ENCODE data around the gene PPP1R2. TPM values are rescaled to one million over a fixed set of nuclear protein-coding genes. Genes with fewer than 3 reads are reported as not detected.

Gene PPP1R2
- total and polyA plus RNA-seq, 2 donors (not counting 3 experiments of a cell fraction or from before 2014, with no cell fraction given): 19.9 to 37.3 TPM

- Histone ChIP-seq H3K79me2 (ENCODE audit: control insufficient read depth, insufficient read depth, low read length) (no peaks in the 10 kb centered on the region), H3K27ac (ENCODE audit: insufficient read depth, low read depth, low read length) (no peak overlapping the region), H3K9me3 (replicated peaks; ENCODE audit: control insufficient read depth, insufficient read depth, low read length) (no peaks in the 10 kb centered on the region), H4K20me1 (replicated peaks; ENCODE audit: control insufficient read depth, extremely low read depth, insufficient read depth, low read length) (no peaks in the 10 kb centered on the region), H2AFZ (ENCODE audit: low read depth, low read length) (no peak overlapping the region), H3K9ac (replicated peaks; ENCODE audit: extremely low read depth, insufficient read depth, low read length) (no peak overlapping the region), H3K27me3 (ENCODE audit: control insufficient read depth in 2 of 2, insufficient read depth in 2 of 2, low read length in 2 of 2) (no peaks in the 10 kb centered on the region), H3K4me1 (ENCODE audit: control insufficient read depth, extremely low read depth, insufficient read depth, low read length) (no peaks in the 10 kb centered on the region), H3K36me3 (ENCODE audit: control insufficient read depth in 2 of 2, extremely low read depth in 1 of 2, insufficient read depth in 2 of 2, low read length in 2 of 2) (peaks cover 5% of the 10 kb centered on the region in 2 experiments), H3K4me2 (ENCODE audit: insufficient read depth, low read length) (no peak overlapping the region), H3K9me1 (replicated peaks; ENCODE audit: control insufficient read depth, extremely low read depth, insufficient read depth, low read length) (no peaks in the 10 kb centered on the region), H3K4me3 (replicated peaks in 1 of 3; ENCODE audit: insufficient read depth in 1 of 3, low read depth in 1 of 3, low read length in 3 of 3) (no peak overlapping the region)
- TF ChIP-seq POLR2AphosphoS5 (IDR thresholded peaks at IDR 0.05; ENCODE audit: insufficient read depth, low read depth, low read length) (no peak), MYC (IDR thresholded peaks at IDR 0.05; ENCODE audit: low read depth, low read length) (no peak), POLR2A (IDR thresholded peaks at IDR 0.05; ENCODE audit: low read depth, low read length) (no peak), MAX (IDR thresholded peaks at IDR 0.05; ENCODE audit: insufficient read depth, insufficient read length) (no peak), EZH2 (IDR thresholded peaks at IDR 0.05; ENCODE audit: borderline replicate concordance, low read depth, low read length, severe bottlenecking) (no peak), FOS (IDR thresholded peaks at IDR 0.05; ENCODE audit: borderline replicate concordance, insufficient read depth, low read length) (no peak), JUN (IDR thresholded peaks at IDR 0.05; ENCODE audit: borderline replicate concordance, insufficient read depth, insufficient read length, low read depth) (no peak), GATA2 (IDR thresholded peaks at IDR 0.05; ENCODE audit: insufficient read depth, insufficient read length, low read depth, low read length) (no peak), CTCF (IDR thresholded peaks at IDR 0.05; ENCODE audit: extremely low read depth in 1 of 2, insufficient read depth in 1 of 2, low read depth in 1 of 2, low read length in 2 of 2) (no peak)
- FAIRE-seq (no peak), DNase-seq (ENCODE audit: low read depth, low spot score) (no peak)
- BruUV-seq (replicated peaks): no TSS peak
- intact Hi-C loops (cut with micrococcal nuclease): loop anchor here (10.0 kb wide), 1 partner anchor 80 kb away; the partner anchor contains the start of gene ACAP2
- dilution Hi-C loops (cut with MboI; ENCODE audit: extremely low pct_ligation_motif_present, low sequenced_read_pairs): no loop called here
- CTCF ChIA-PET: interaction anchor here (0.7 to 7.0 kb wide), 2 partner anchors 254 to 841 kb away, joined by 3 to 195 read pairs; partner anchors contain the start of gene XXYLT1
- POLR2A ChIA-PET: no interaction called here
Observed at GRCh38 chr3:195524171-195524896, 18.8 kb downstream of the PPP1R2 start.
